ENCODE data around the gene CAVIN3.
"Not testable (repeated sequence)": the region's sequence is repeated elsewhere in the genome, so short reads cannot be mapped to it uniquely, and the experiment has no call there.

The CAVIN3 gene

DNA sequence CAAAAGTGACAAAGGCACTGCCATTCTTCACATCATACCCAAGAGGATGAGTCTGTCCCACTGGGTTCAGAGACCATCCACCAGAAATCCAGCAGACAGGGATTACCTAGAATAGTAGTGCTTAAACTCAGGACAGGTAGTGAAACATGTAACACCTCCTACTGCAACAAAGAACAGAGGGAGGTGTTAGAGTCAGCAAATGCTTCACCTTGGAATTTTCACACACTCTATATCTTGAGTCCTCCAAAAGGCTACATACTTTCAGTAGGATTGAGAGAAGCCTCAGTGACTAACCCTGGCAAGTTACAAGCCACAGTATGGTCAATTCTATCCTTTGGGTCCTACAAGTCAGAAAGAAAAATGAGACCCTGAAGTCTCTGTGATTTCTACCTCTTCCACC is 6.0 kb upstream of the CAVIN3 start:
- no peak for DNase-seq (ENCODE audit: low spot score)

DNA sequence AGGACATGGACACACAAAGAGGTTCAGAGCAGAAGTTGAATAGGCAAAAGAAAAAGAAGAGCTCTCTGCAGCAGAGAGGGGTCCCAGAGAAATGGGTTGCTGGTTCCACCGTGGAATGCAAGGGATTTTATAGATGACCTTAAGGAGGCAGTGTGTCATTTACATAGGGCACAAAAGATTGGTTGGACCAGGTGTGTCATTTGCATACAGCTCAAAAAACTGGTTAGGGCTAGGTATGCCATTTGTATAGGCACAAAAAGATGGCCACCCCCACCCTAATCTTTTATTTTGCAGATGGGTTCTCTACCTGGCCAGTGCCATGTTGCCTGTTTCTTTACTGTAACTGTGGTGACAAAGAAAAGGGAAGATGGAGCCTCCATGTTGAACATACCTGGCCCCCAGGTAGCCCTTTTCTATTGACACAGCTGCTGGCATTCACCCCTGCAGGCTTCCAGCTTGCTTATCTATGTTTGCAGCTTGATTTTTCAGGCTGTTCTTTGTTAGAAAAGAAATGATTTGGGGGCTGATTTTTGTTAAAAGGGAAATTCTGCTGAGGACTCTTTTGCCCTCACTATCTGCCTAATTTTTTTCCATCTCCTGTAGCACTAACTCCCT is 3.1 kb upstream of the CAVIN3 start:
- DNase-seq (ENCODE audit: low spot score): no peak

DNA sequence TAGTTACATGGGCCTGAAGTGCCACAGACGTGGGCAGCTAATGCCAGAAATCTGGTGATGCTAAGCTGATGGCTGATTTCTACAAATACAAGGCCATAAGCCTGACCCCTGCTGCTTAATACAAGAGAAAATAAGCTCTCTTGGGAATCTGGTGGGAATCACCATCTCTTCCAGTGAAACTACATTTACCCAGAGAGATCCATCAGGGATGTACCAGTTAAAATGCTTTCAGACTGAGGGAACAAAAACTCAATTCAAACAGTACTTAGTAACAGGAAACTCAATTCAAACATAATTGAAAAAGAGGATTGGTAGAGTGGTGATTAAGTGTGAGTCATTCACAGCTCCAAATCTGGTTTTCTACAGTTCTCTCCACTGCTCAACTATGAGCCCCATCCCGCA is 1.7 kb upstream of the CAVIN3 start:
- peak; percentile 62 for DNase-seq (ENCODE audit: low spot score)

DNA sequence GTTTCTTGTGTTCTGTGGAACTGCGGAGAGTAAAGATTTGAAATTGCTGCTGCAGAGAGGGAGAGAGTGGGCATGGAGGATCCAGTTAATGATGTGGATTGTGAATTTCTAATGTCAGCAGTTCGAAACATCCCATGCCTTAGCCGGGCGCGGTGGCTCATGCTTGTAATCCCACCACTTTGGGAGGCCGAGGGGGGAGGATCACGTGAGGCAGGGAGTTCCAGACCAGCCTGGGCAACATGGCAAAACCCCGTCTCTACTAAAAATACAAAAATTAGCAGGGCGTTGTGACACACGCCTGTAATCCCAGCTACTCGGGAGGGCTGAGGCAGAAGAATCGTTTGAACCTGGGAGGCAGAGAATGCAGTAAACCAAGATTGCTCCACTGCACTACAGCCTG is 1.1 kb upstream of the CAVIN3 start:
- DNase-seq (ENCODE audit: low spot score): no peak

DNA sequence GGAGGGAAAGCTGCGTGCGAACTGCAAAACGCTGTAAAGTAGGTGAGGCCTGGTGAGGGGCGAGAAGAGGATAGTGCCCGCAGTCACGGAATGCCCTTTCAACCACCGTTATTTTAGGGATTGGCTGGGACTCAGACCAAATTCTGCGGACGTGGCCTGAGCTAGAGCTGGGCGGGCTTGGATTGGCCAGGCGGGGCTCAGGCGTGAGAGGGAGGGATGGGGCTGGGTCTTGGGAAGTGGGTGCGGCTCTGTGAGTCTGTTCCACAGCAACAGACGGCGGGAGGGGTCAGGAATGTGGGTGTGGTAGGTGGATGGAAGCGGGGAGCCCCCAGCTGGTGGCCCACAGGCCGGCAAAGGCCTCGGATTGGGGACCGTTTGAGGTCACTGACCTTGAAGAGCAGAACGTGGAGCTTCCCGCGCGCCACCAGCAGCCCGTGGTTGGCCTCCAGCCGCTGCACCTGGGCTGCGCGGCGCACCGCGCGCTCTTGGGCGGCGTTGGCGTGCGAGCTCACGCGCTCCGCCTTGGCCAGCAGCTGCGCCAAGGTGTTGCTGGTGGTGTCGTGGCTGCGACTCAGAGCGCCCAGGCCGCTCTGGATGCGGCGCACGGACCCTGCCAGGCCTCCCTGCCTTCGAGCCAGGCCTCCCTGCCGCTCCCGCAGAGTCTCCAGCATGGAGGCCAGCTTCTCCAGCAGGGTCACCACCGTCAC is 444 bp downstream of the CAVIN3 start:
- peak; percentile 96 for DNase-seq (ENCODE audit: low spot score)

DNA sequence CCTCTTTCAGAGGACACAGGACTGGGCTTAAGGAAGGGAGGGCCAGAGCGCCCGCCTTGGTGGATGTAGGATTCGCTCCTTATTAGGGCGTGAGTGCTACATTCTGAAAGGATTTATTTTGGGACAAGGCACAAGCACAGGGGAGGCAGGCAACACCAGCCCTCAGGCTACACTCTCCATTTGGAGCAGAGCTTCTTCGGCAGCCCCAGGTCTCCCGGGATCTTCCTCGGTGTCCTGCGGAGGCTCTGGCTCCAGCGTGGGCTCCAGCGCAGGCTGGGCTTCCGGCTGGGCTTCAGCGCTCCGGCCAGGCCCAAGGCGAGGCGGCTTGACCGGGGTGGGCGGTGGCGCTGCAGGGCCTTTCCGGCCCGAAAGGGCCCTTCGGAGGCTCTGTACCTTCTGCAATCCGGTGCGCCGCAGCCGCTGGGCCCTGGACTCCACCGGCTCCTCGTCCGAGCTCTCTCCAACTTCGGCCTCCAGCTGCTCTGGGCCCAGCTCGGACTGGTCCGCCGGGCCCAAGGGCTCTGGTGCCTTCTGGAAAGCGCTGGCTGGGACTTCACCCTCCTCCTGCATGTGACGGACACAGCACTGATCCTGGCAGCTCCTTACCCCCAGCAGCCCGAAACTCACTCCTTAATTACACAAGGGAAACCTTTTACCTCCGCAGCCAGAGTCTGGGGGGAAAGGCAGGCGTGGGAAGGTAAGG is 1.1 kb downstream of the CAVIN3 start:
- peak; percentile 60 for DNase-seq (ENCODE audit: low spot score)

DNA sequence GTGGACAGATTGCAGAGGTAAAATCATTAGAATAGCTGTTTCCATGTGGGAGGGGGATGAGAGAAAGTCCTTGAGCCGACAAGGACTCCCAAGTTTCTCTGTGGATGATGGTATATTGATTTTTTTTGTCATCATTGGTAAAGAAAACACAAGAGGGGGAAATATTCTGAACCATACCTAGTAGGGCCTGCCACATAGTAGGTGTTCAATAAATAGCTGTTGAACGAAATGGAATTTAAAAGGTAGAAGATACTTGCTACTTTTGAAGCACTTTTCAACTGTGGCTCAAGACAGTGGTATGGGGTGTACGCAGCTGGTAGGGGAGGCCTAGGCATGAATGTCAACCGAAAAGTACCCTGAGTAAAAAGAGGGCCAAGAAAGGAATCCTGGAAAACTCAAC is 2.1 kb downstream of the CAVIN3 start:
- DNase-seq (ENCODE audit: low spot score): no peak

DNA sequence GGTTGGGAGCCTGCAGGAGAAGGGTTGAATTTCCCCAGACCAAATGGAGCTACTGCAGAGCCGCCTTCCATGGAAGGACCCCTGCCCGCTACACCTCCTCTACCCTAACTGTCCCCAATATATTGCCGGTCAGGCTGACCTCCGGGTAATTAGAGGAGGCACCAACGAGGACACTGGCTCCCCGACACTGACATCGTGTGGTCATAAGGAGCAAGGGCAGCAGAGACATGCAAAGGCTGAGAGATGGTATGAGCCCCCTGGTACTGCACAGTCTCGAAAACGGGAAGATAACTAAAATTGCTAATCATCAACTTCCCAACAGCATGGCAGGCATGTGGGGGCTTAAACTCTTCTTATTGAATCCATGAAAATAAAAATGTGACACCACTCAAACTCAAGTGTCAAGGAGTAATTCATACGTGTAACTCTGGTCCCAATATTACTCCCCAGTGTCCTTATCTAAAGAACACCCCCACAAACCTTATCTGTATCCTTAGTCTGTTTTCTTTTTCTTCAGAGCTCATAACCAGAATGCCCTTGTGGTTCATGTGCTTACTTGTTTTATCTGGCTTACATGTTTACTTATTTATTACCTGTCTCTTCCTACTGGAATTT is 4.4 kb downstream of the CAVIN3 start:
- DNase-seq (ENCODE audit: low spot score): peak; percentile 85

DNA sequence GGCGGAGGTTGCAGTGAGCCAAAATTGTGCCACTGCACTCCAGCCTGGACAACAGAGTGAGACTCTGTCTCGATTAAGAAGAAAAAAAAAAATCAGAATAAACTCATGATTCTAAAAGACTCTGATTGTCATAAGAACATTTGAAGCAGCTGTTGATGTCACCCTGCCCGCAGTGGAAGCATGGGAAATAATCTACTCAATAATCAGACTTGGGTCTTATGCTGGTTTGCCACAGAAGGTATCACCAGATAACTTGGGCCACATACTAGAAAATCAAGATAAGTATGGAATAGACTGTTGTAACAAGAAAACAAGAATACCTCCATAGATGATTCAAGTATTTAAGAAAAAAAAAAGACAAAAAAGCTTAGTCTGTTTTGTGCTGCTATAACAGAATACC is 8.2 kb downstream of the CAVIN3 start:
- DNase-seq (ENCODE audit: low spot score): no peak

DNA sequence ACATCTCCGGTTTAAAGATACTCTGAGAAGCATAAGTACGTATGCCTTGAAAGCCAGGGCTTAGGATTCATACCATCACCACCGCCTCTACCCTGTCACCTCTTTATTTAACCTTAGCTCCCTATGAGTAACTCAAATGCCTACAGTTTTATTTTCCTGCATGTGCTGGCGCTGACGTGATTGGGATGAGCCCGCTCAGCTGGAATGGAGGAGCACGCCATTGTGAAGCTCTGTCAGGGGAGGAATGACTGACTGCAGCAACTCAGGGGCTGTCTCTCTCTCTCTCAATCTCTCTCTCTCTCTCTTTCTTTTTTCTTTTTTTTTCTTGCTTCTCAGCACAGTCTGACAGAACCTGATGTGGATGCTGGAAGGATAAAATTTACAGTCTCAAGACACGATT is 12.4 kb downstream of the CAVIN3 start:
- DNase-seq (ENCODE audit: low spot score): peak; percentile 32

DNA sequence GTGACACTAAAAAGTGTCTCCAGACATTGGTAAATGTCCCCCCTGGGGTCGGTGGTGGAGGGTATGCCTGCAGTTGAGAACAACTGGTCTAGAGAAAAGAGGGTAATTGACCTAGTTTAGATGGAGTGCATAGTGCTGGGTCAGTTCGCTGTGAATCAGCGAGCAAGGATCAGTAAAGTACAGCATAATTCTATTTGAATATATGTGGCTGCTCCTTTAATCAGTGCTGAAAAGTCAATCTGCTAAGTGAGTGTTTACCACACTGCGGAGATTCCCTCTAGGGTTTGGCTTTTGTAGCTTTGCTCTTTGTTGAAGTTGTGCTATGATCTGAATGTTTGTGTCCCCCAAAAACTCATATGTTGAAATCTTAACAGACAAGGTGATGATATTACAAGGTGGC is 15.0 kb downstream of the CAVIN3 start:
- no peak for DNase-seq (ENCODE audit: low spot score)

DNA sequence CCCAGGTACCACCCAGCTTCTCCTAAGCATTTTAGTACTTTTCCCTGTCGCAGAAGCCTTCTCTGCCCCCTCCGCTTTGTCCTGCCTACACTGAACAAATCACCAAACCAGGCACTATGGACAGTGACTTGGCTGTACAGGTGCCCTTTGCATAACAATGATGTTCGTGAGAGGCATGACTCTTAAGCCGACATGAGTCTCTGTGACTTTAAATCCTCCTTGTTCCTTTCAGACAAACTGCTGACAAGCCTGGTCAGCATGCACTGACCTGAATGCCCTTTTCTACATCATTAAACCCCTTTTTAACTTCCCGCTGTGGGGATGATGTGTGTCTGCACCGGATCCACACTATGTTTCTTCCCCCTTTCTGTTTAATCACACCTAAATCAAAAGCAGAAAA is 16.6 kb downstream of the CAVIN3 start:
- no peak for DNase-seq (ENCODE audit: low spot score)

DNA sequence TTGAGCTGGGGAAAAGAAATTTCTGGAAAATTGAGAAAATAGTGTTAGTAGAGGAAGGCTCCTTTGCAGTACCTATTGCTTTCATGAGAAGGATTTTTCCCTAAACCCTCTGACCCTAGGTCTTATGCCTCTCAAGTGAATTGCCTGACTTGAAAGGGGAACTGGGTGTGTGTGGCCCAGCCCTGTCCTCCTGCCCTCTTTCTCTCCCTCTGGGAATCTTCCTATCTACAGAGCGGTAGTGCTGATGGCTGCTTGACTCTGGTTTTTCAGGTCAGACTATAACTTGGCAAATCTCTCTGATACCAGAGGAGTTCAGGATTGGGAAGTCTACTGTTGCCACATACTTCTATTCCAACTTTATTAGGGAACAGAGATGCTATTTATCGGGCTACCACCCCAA is 19.2 kb downstream of the CAVIN3 start:
- DNase-seq (ENCODE audit: low spot score): no peak

DNA sequence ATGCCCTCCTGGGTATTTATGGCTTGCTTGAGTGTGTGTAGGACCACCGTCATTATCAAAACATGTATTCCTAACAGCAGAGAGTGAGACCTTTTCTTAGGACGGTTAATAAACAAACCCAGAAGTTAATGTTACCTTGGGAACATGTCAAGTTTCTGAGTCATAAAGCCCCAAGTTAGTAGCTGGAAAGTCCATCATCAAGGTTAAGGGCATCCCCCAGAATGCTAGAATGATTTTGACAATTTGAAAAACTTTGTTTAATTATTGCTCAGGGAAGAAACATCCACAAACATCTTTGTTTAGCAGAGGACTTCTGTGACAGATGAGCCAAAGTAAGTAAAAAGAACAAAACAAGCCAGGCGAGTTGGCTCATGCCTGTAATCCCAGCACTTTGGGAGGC is 20.0 kb downstream of the CAVIN3 start:
- DNase-seq (ENCODE audit: low spot score): no peak

DNA sequence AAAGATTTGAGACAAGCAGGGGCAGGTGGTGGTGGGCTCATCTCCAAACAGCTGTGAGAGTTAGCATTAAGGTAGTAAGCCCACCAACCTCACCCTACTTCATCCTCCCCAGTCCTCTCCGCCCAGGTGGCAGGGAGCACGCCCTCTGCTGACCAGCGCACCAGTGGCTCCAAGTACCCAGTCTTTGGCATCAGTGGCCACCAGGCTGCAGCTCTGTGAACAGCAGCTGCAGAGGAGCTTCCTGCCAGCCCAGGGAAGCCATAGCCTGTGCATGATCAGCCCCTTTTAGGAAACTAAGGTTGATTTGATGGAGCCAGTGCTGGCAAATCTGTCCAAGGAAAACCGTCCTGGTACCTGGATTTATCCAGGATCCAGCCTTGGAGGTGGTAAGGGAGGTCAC is 21.7 kb downstream of the CAVIN3 start:
- DNase-seq (ENCODE audit: low spot score): peak; percentile 75

DNA sequence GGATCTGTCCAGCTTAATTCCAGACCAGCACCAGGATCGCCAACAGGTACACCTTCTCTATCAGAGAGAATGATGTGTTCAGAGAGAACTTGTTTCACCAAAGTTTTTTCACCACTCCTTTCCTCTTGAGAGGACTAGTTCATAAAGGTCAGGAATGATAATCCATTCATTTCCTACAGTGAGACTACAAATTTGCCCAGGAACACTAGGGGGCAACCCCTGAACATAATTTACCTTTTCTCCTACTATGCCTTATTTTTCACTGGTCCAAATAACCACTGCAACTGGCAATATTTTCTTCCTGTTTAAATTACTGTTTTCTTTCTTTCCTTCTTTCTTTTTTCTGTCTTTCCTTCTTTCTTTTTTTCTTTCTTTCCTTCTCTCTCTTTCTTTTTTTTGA is 22.5 kb downstream of the CAVIN3 start:
- peak; percentile 27 for DNase-seq (ENCODE audit: low spot score)

DNA sequence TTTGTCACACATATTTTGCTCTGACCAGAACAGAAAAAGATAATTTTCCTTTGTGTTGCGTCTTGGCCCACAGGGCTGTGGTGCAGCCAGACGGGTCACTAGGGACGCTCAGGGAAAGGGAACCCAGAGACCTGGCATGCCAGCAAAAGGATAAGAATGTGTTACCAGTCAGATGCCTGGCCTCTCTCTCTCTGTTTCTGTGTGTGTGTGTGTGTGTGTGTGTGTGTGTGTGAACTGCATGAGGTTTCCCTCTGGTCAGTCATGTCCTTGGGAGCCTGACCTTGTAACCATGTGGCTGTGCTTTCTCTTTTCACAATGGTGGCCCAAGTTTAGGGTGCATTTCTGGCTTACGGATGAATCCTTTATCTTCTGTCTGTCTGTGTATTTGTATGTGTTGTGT is 35.3 kb downstream of the CAVIN3 start:
- DNase-seq (ENCODE audit: low spot score): no peak

DNA sequence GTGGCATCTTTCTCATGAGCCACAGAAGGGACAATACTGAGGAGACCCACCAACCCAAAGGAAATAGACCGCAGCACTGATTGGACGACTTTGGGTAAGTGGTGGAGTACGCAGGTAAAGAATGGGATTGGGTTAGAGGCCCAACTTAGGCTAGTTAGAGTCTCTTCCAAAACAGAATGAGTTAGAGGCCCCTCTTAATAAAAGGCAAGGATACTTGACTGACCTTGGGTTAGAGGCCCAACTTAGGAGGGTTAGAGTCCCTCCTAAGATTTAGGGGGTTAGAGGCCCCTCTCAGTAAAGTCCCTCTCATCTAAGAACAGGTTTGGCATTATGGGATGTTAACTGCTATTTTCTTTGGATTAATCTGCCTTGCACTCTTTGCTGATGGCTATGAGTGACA is 36.1 kb downstream of the CAVIN3 start:
- no peak for DNase-seq (ENCODE audit: low spot score)

DNA sequence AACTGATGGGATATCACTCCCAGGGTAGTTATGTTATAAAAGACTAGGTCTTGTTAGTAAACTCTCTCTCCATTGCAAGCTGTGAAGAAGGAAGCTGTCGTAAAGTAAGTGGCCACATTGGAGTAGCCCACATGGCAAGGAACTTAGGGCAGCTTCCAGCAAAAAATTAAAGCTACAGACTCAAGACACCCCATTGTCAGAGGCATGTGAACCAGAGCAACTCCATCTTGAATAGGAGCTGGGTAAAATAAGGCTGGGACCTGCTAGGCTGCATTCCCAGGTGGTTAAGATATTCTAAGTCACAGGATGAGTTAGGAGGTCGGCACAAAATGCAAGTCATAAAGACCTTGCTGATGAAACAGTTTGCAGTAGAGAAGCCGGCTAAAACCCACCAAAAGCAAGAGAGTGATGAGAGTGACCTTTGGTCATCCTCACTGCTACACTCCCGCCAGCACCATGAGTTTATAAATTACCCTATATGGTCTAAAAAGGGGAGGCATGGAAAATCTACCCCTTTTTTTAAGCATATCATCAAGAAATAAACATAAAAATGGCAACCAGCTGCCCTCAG is 36.8 kb downstream of the CAVIN3 start:
- no peak for DNase-seq (ENCODE audit: low spot score)

DNA sequence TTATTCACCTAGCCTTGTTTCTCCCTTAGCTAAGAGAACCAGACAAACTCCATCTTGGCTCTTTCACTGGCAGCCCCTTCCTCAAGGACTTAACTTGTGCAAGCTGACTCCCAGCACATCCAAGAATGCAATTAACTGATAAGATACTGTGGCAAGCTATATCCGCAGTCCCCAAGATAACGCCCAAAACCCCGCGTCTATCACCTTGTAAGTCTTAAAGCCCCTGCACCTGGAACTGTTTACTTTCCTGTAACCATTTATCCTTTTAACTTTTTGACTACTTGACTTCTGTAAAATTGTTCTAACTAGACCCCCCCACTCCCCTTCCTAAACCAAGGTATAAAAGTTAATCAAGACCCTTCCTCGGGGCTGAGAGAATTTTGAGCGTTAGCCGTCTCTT is 39.5 kb downstream of the CAVIN3 start:
- DNase-seq (ENCODE audit: low spot score): not testable (repeated sequence)

DNA sequence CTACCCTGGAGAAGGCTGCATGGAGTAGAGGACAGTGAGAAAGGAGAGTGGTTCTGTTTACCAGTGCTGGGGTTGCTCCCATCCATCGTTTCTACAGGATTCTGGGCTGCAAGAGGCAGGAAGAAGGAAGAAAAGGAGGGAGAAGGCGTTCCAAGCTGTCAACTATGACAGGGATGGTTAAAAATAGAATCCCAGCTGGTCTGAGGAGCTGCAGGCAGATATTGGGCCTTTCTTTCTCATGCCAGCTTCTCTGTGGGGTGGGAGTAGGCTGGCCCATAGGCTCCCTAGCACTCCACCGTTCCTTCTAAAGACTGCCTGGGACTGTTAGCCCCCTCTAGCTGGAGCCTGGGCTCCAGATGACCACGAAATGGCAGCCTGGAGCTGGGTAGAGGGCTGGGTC is 47.1 kb downstream of the CAVIN3 start:
- DNase-seq (ENCODE audit: low spot score): no peak

DNA sequence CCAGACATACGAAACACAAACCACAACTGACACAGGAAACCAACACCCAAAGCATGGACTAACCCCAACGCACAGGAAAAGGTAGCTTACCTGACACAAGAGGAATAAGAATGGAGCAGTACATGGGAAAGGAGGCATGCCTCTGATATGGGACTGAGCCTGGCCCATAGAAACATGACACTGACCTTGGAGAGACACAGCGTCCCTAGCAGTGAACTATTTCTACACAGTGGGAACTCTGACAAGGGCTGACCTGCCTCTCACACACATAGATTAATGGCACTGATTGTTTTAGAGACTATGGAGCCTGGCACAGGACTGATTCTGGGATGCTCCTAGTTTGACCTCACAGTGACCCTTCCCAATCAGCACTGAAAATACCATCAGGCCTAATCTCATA is 48.7 kb downstream of the CAVIN3 start:
- no peak for DNase-seq (ENCODE audit: low spot score)
